ENCODE results near the gene MAML2.

DNA sequence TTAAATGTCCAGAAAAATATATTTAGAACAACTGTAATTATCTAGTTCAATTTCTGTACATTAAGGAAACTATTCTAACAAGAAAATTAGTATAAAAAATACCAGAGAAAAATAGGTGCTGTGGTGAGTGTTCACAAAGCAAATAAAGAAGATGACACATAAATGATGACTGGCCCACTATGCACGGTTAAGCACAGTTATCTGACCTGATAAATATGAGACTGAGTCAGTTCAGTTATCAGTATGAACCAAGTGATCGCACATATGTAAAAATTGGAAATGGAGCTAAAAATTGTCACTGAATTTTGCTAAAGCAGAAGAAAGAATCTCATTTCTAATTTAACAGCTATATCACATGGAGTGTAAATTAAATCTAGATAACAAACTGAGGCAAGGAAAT lies 18.8 kb upstream of the MAML2 start:
- TF ChIP-seq CTCF (IDR thresholded peaks at IDR 0.05) (no peak), EP300 (IDR thresholded peaks at IDR 0.05) (no peak)
